NCI-H526 treated with DMSO at 0.1 percent for 48 hours (cell line): ENCODE measurements around the gene PSG3.
"Not testable (repeated sequence)": the region's sequence is repeated elsewhere in the genome, so short reads cannot be mapped to it uniquely, and the experiment has no call there.

Source experiments
- DNase-seq: peaks from one replicate; lab custom pipeline; 2025; lab: John Stamatoyannopoulos, UW

The PSG3 gene

GRCh38 chr19:42740381-42740780 lies at the start of gene PSG3:
Gene PSG3, minus strand, starts transcription at chr19:42740481. Its CDS starts 97 bp downstream, at chr19:42740384.
- DNase-seq = not testable (repeated sequence)

- not testable (repeated sequence) for DNase-seq
Measured at GRCh38 chr19:42788766-42789165, 48.5 kb upstream of the PSG3 start.

GRCh38 chr19:42787766-42788165 lies 47.5 kb upstream of the PSG3 start:
- DNase-seq = not testable (repeated sequence)

GRCh38 chr19:42776750-42777612 lies 36.7 kb upstream of the PSG3 start:
- peak; percentile 17 for DNase-seq

GRCh38 chr19:42774510-42775158 lies 34.4 kb upstream of the PSG3 start:
- not testable (repeated sequence) for DNase-seq

GRCh38 chr19:42767319-42767718 lies 27.0 kb upstream of the PSG3 start:
- not testable (repeated sequence) for DNase-seq

GRCh38 chr19:42766871-42767270 lies 26.6 kb upstream of the PSG3 start:
- DNase-seq = not testable (repeated sequence)

- DNase-seq = no peak
Measured at GRCh38 chr19:42764836-42765235, 24.6 kb upstream of the PSG3 start.

- no peak for DNase-seq
Measured at GRCh38 chr19:42762789-42763188, 22.5 kb upstream of the PSG3 start.

- DNase-seq = not testable (repeated sequence)
Measured at GRCh38 chr19:42761924-42762295, 21.6 kb upstream of the PSG3 start.

- not testable (repeated sequence) for DNase-seq
Measured at GRCh38 chr19:42760954-42761923, 21.0 kb upstream of the PSG3 start.

GRCh38 chr19:42758667-42759066 lies 18.4 kb upstream of the PSG3 start:
- DNase-seq = peak; percentile 8

GRCh38 chr19:42752246-42752645 lies 12.0 kb upstream of the PSG3 start:
- not testable (repeated sequence) for DNase-seq

- DNase-seq = not testable (repeated sequence)
Measured at GRCh38 chr19:42741726-42742607, 1.7 kb upstream of the PSG3 start.

GRCh38 chr19:42737581-42738011 lies 2.7 kb downstream of the PSG3 start:
- not testable (repeated sequence) for DNase-seq

- not testable (repeated sequence) for DNase-seq
Measured at GRCh38 chr19:42728341-42728740, 11.9 kb downstream of the PSG3 start.

- not testable (repeated sequence) for DNase-seq
Measured at GRCh38 chr19:42714000-42714399, 26.3 kb downstream of the PSG3 start.

GRCh38 chr19:42712753-42713152 lies 27.5 kb downstream of the PSG3 start:
- not testable (repeated sequence) for DNase-seq

GRCh38 chr19:42710986-42711385 lies 29.3 kb downstream of the PSG3 start:
- DNase-seq = not testable (repeated sequence)

GRCh38 chr19:42697884-42698283 lies 42.4 kb downstream of the PSG3 start:
- no peak for DNase-seq
